CD4-positive, CD25-positive, alpha-beta regulatory T cell (primary cell): ENCODE measurements around the gene BCKDHA. TPM values are rescaled to one million over a fixed set of nuclear protein-coding genes. Genes with fewer than 3 reads are reported as not detected.
"Not testable (repeated sequence)": the region's sequence is repeated elsewhere in the genome, so short reads cannot be mapped to it uniquely, and the experiment has no call there.

Source experiments
- ATAC-seq, 2 donors: fragments of 150-1000 bp; cut with Tn5 transposase; one replicate each; pipeline ENCODE4 v1.10.0; 2021; ENCODE audit warnings: low read depth in 2 of 2, moderate number of reproducible peaks in 2 of 2, moderate library complexity in 1 of 2
- DNase-seq, 3 donors: peaks; one replicate each; pipeline versions ENCODE4 v3.0.0 to v3.0.0-alpha.2; 2012 to 2022; ENCODE audit warnings: mixed read lengths in 1 of 3
- H3K27ac ChIP-seq: one replicate; pipeline ENCODE4 v1.7.0; 2013; ENCODE audit warnings: mild to moderate bottlenecking, low read length; ENCODE audit not compliant: insufficient read depth, poor library complexity, severe bottlenecking
- H3K27me3 ChIP-seq: one replicate; pipeline ENCODE4 v1.7.0; 2013; ENCODE audit warnings: low read length; ENCODE audit not compliant: control insufficient read depth, insufficient read depth
- H3K36me3 ChIP-seq: one replicate; pipeline ENCODE4 v1.7.0; 2013; ENCODE audit warnings: mild to moderate bottlenecking, low read length, moderate library complexity; ENCODE audit not compliant: control insufficient read depth, insufficient read depth
- H3K4me1 ChIP-seq: 2 replicates; pipeline ENCODE4 v1.7.0; 2013; ENCODE audit warnings: mild to moderate bottlenecking, low read length; ENCODE audit not compliant: insufficient read depth, control insufficient read depth, poor library complexity, severe bottlenecking
- H3K4me3 ChIP-seq: one replicate; pipeline ENCODE4 v1.7.0; 2013; ENCODE audit warnings: low read depth, mild to moderate bottlenecking, low read length, moderate library complexity
- H3K9me3 ChIP-seq, 2 experiments: 1 replicate in 1 of 2; 2 replicates in 1 of 2; pipeline ENCODE4 v1.7.0; 2013; ENCODE audit warnings: low read length in 2 of 2, mild to moderate bottlenecking in 1 of 2, moderate library complexity in 1 of 2; ENCODE audit not compliant: control insufficient read depth in 2 of 2
- H3K27ac Mint-ChIP-seq, 3 donors: one replicate each; pipeline ENCODE4 v1.8.0; 2020 to 2022; ENCODE audit warnings: mild to moderate bottlenecking in 3 of 3, mixed read lengths in 3 of 3, moderate library complexity in 2 of 3
- H3K27me3 Mint-ChIP-seq: one replicate; pipeline ENCODE4 v1.8.0; 2022; ENCODE audit warnings: mild to moderate bottlenecking, mixed read lengths
- H3K36me3 Mint-ChIP-seq: one replicate; pipeline ENCODE4 v1.8.0; 2020; ENCODE audit warnings: mixed read lengths
- H3K4me1 Mint-ChIP-seq, 4 donors: one replicate each; pipeline ENCODE4 v1.8.0; 2020 to 2022; ENCODE audit warnings: mixed read lengths in 4 of 4, mild to moderate bottlenecking in 1 of 4
- H3K4me3 Mint-ChIP-seq, 4 donors: one replicate each; pipeline ENCODE4 v1.8.0; 2020 to 2022; ENCODE audit warnings: mild to moderate bottlenecking in 4 of 4, mixed read lengths in 4 of 4, moderate library complexity in 3 of 4
- H3K9me3 Mint-ChIP-seq, 7 donors: one replicate each; pipeline ENCODE4 v1.8.0; 2020 to 2022; ENCODE audit warnings: mixed read lengths in 7 of 7, mild to moderate bottlenecking in 3 of 7, moderate library complexity in 2 of 7
- polyA plus RNA-seq, 4 donors: library from polyadenylated mRNA; unstranded; fragments of 300-500 nt; fragmentation: Illumina TruSeq; gene quantifications; one replicate each; pipeline ENCODE4 v1.2.3, GENCODE V29; 2021
- total RNA-seq: library from RNA; stranded (reverse); gene quantifications from one replicate; pipeline ENCODE4 v1.2.3, GENCODE V29; 2022

Gene BCKDHA
- total and polyA plus RNA-seq, 5 donors from 2014 or later: 14.3 to 66.0 (median 60.6) TPM

GRCh38 chr19:41399525-41399924 lies 1.9 kb downstream of the BCKDHA start:
- Mint-ChIP-seq H3K36me3 (peaks cover 14% of the 10 kb centered on the region), H3K4me1 (peaks cover 25 to 59% (median 37%) of the 10 kb centered on the region in 4 donors), H3K27me3 (no peaks in the 10 kb centered on the region), H3K9me3 (no peaks in the 10 kb centered on the region), H3K27ac (peak overlapping the region in 2 of 3 donors; percentile 31 to 88), H3K4me3 (peak overlapping the region in 3 of 4 donors; percentile 95 to 98 (median 96))
- Histone ChIP-seq H3K27ac (no peak overlapping the region), H3K4me1 (peaks cover 31% of the 10 kb centered on the region), H3K36me3 (no peaks in the 10 kb centered on the region), H3K27me3 (no peaks in the 10 kb centered on the region), H3K4me3 (no peak overlapping the region), H3K9me3 (no peaks in the 10 kb centered on the region)
- ATAC-seq (no peak), DNase-seq (no peak)

GRCh38 chr19:41401483-41401882 lies 3.9 kb downstream of the BCKDHA start:
- Mint-ChIP-seq H3K9me3 (no peaks in the 10 kb centered on the region), H3K27me3 (no peaks in the 10 kb centered on the region), H3K4me1 (peaks cover 19 to 44% (median 29%) of the 10 kb centered on the region in 4 donors), H3K27ac (peak overlapping the region in 1 of 3 donors; percentile 71), H3K4me3 (peak overlapping the region in 1 of 4 donors; percentile 84), H3K36me3 (peaks cover 7% of the 10 kb centered on the region)
- H3K9me3 ChIP-seq: no peaks in the 10 kb centered on the region
- H3K36me3 ChIP-seq: no peaks in the 10 kb centered on the region
- H3K27me3 ChIP-seq: no peaks in the 10 kb centered on the region
- ATAC-seq: no peak
- no peak overlapping the region for H3K4me3 ChIP-seq
- peaks cover 19% of the 10 kb centered on the region for H3K4me1 ChIP-seq
- H3K27ac ChIP-seq: no peak overlapping the region
- no peak for DNase-seq

- H3K9me3 ChIP-seq: no peaks in the 10 kb centered on the region
- no peak overlapping the region for H3K4me3 ChIP-seq
- no peaks in the 10 kb centered on the region for H3K36me3 ChIP-seq
- Mint-ChIP-seq H3K9me3 (no peaks in the 10 kb centered on the region), H3K27ac (no peak overlapping the region), H3K4me1 (peaks cover 21 to 40% (median 28%) of the 10 kb centered on the region in 4 donors), H3K4me3 (peak overlapping the region in 1 of 4 donors; percentile 43), H3K36me3 (peaks cover 9% of the 10 kb centered on the region), H3K27me3 (no peaks in the 10 kb centered on the region)
- peaks cover 15% of the 10 kb centered on the region for H3K4me1 ChIP-seq
- ATAC-seq (no peak), DNase-seq (no peak)
- no peaks in the 10 kb centered on the region for H3K27me3 ChIP-seq
- H3K27ac ChIP-seq: no peak overlapping the region
Measured at GRCh38 chr19:41402010-41402409, 4.4 kb downstream of the BCKDHA start.

GRCh38 chr19:41403181-41403970 lies 5.8 kb downstream of the BCKDHA start:
- no peak overlapping the region for H3K27ac Mint-ChIP-seq
- no peak overlapping the region for H3K27ac ChIP-seq

GRCh38 chr19:41405776-41406175 lies 8.2 kb downstream of the BCKDHA start:
- no peak for DNase-seq
- no peak for ATAC-seq
- H3K27me3 Mint-ChIP-seq: no peaks in the 10 kb centered on the region
- H3K27ac Mint-ChIP-seq: no peak overlapping the region
- Histone ChIP-seq H3K27me3 (no peaks in the 10 kb centered on the region), H3K9me3 (no peaks in the 10 kb centered on the region), H3K4me1 (no peaks in the 10 kb centered on the region), H3K4me3 (no peak overlapping the region), H3K27ac (no peak overlapping the region), H3K36me3 (no peaks in the 10 kb centered on the region)
- H3K4me1 Mint-ChIP-seq: peaks cover 5 to 26% (median 16%) of the 10 kb centered on the region in 4 donors
- H3K36me3 Mint-ChIP-seq: peaks cover 15% of the 10 kb centered on the region
- H3K9me3 Mint-ChIP-seq: no peaks in the 10 kb centered on the region
- H3K4me3 Mint-ChIP-seq: no peak overlapping the region

More at GRCh38 chr19:41403181-41403970, 5.8 kb downstream of the BCKDHA start:
- Mint-ChIP-seq H3K27me3 (no peaks in the 10 kb centered on the region), H3K9me3 (no peaks in the 10 kb centered on the region), H3K4me3 (peak overlapping the region in 1 of 4 donors; percentile 35), H3K4me1 (peaks cover 10 to 31% (median 20%) of the 10 kb centered on the region in 4 donors), H3K36me3 (peaks cover 15% of the 10 kb centered on the region)
- H3K4me1 ChIP-seq: peaks cover 9% of the 10 kb centered on the region
- no peaks in the 10 kb centered on the region for H3K36me3 ChIP-seq
- no peaks in the 10 kb centered on the region for H3K27me3 ChIP-seq
- no peaks in the 10 kb centered on the region for H3K9me3 ChIP-seq
- ATAC-seq (no peak), DNase-seq (no peak)
- H3K4me3 ChIP-seq: no peak overlapping the region

- ATAC-seq (no peak), DNase-seq (no peak)
- Mint-ChIP-seq H3K36me3 (peaks cover 12% of the 10 kb centered on the region), H3K4me3 (peak overlapping the region in 1 of 4 donors; percentile 62), H3K9me3 (no peaks in the 10 kb centered on the region), H3K27ac (peak overlapping the region in 1 of 3 donors; percentile 3), H3K27me3 (no peaks in the 10 kb centered on the region), H3K4me1 (peaks cover 5 to 16% (median 9%) of the 10 kb centered on the region in 4 donors)
- no peak overlapping the region for H3K27ac ChIP-seq
- H3K4me3 ChIP-seq: no peak overlapping the region
- no peaks in the 10 kb centered on the region for H3K27me3 ChIP-seq
- no peaks in the 10 kb centered on the region for H3K9me3 ChIP-seq
- H3K4me1 ChIP-seq: no peaks in the 10 kb centered on the region
- peaks cover 11% of the 10 kb centered on the region for H3K36me3 ChIP-seq
Measured at GRCh38 chr19:41407271-41407670, 9.7 kb downstream of the BCKDHA start.

GRCh38 chr19:41408256-41408655 lies 10.6 kb downstream of the BCKDHA start:
- Histone ChIP-seq H3K27ac (no peak overlapping the region), H3K4me3 (no peak overlapping the region), H3K27me3 (no peaks in the 10 kb centered on the region), H3K4me1 (no peaks in the 10 kb centered on the region), H3K36me3 (peaks cover 13% of the 10 kb centered on the region), H3K9me3 (no peaks in the 10 kb centered on the region)
- no peak for ATAC-seq
- Mint-ChIP-seq H3K36me3 (peaks cover 12% of the 10 kb centered on the region), H3K4me1 (peaks cover 5 to 16% (median 9%) of the 10 kb centered on the region in 4 donors), H3K27ac (no peak overlapping the region), H3K4me3 (no peak overlapping the region), H3K27me3 (no peaks in the 10 kb centered on the region), H3K9me3 (no peaks in the 10 kb centered on the region)
- no peak for DNase-seq

- H3K4me1 Mint-ChIP-seq: peaks cover 5 to 13% (median 9%) of the 10 kb centered on the region in 4 donors
- H3K4me1 ChIP-seq, H3K27ac ChIP-seq, H3K27me3 Mint-ChIP-seq, DNase-seq, H3K9me3 ChIP-seq, ATAC-seq, H3K27me3 ChIP-seq, H3K9me3 Mint-ChIP-seq, H3K27ac Mint-ChIP-seq, H3K4me3 ChIP-seq: not testable (repeated sequence)
- peak overlapping the region in 1 of 4 donors; percentile 7 for H3K4me3 Mint-ChIP-seq
- peaks cover 18% of the 10 kb centered on the region for H3K36me3 Mint-ChIP-seq
- peaks cover 18% of the 10 kb centered on the region for H3K36me3 ChIP-seq
Measured at GRCh38 chr19:41408846-41409245, 11.2 kb downstream of the BCKDHA start.
